HG03565 (cell line): Measurements from ENCODE around the gene CA14.
A peak's percentile ranks its signal among the peaks of the same experiment; 100 is the strongest.
"Not testable (repeated sequence)": the region's sequence is repeated elsewhere in the genome, so short reads cannot be mapped to it uniquely, and the experiment has no call there.

Source experiments
- ATAC-seq: cut with Tn5 transposase; IDR thresholded peaks from one replicate; pipeline ENCODE4 v1.9.1; 2021; ENCODE audit warnings: mild to moderate bottlenecking, moderate library complexity; ENCODE audit not compliant: unreplicated experiment

The CA14 gene

DNA sequence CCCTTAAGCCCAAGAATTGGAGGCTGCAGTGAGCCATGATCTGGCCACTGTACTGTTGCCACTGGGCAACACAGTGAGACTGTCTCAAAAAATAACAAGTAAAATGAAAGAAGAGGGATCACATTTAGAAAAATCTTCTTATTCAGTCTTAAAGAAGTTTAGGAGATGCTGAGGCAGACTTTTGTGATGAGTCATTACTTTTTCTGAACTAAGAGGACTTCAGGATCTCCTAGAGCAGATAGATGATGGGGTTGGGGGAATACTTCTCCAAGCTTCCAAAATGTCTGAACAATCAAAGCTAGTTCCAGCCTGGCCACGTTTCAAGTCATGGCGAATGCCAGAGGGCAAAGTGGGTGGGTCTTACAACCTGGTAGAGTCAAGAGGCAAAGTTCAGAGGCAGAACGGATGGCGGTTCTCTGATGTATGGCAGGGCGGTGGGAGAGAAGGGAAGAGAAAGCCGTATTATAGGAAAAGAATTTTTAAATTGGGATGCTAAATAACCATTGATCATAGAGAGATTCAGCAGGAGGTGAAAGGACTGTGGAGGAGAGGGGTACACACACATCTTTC, 22.6 kb downstream of the CA14 start:
- no peak for ATAC-seq

DNA sequence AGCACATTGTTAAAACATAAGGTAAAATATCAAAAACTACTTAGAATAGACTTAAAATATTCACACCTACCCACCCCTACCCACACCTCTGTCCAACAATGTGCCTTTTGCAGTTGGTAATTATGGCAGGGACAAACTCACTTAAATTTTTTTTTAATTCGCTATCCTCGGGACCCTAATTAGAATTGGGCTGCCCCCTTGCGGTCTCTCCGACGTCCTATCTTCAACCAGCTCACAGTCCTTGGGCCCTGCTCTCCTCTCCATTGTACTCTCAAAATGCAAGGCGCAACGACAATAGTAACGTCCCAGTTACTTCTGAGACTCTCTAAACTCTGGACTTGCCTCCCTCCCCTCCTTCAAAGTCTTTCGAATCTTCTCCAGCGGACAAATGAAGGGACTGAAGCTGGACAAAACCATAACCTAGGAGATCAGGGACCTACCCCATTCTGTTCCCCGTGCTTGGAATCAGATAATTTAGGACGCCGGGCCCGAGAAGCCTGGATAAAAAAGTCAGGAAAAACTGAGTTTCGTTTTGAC, 23.7 kb downstream of the CA14 start:
- no peak for ATAC-seq

DNA sequence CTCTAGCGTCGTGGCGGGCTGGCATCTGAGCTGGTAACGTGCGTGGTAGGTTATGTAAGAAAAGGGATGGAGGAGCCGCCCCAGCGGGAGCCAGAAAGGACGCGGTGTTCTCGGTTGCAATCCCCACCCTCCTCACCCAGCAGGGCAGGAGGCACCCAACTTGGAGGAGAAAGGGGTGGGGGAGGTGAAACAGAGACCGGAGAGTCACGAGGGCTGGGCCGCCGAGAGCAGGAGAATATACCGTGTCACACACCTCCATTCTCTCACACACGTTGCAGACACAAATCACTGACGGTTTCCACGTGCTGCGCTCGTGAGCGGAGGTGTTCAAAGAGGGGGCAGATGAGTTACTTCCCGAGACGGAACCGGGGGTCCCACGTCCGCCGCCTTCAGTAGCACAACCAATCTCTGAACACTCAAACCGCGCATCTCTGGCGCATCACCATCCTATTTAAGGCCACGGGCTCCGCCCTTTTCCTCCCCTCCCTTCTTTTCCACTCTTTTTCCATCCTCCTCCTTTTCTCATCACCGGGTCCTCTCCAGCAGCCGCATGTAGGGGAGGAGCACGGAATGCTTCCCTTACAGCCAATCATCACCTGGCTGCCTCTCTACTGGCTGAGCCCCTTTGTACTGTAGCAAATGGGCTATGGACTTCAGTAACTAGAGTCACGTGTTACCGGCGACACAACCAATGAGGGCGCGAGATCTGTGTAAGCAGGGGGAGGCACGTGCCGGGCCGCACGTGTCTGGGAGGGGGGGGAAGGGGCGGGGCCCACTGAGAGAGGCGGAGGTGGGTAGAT, 24.4 kb downstream of the CA14 start, which contains the start of gene CIART:
Gene CIART, plus strand, starts transcription at position 797 of the 800 bp plus-strand sequence. CDS start 714 bp downstream, outside the sequence.
- ATAC-seq, result peak; percentile 57

DNA sequence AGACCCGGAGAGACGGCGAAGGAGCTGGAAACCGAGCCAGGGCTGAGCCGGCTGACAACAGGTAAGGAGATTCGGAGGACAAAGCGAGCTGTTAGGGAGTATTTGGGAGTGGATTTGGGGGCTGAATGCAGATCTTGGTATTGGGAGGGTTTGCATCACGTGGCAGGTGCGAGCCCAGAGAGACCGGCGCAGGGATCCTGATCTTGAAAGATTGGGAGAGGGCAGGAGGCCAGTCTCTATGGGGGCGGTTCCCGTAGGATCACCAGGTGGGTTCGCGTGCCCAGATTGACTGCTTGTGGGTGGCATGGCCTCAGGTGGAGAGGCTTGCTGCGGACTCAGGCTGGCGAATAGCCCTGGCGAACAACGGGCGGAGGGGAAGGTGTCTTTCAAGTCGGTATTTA, 25.0 kb downstream of the CA14 start:
- no peak for ATAC-seq

DNA sequence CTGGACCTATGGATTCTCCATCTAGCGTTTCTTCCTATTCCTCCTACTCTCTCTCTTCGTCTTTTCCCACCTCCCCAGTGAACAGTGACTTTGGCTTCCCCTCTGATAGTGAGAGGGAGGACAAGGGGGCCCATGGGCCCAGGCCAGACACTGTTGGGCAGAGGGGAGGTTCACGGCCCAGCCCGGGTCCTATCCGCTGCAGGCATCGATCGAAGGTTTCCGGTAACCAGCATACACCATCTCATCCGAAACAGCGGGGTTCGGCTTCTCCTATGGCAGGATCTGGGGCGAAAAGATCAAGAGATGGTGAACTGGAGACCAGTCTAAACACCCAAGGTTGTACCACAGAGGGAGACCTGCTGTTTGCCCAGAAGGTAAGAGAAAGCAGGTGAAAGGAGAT, 25.7 kb downstream of the CA14 start:
- ATAC-seq, result no peak

DNA sequence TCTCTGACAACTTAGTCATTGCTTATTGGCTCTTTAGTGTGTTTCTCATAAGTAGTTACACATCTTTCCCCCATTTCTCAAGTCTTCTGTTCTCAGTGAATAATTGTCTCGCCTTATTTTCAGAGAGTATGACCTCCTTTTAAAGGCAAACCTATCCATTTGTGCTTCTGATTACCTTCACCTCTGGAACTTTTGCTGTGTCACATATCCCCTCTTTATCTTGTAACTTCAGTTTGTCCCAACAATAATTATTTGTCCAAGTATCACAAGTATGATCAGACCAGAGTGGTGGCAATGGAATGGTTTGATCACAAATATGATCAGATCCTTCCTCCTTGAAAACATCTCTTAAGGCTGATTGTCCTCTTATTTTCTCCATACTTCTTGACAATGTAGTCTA, 30.8 kb downstream of the CA14 start:
- ATAC-seq, result no peak

DNA sequence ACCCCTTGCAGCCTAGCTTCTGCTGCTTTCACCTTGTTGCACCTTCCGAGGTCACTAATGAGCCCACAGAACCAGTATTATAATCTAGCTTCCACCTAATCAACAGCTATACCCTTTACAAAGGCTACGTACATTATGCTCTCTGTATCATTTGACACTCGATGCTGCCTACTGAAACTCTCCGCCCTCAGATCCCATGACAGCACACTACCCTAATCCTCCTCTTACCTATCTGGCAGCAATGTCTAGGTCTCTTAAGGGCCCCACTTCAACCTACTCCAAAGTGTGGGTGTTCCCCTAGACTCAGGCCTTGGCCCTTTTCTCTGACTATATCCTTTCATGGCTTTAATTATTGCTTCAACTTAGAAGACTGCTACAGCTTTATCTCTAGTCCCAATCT, 31.2 kb downstream of the CA14 start:
- no peak for ATAC-seq

DNA sequence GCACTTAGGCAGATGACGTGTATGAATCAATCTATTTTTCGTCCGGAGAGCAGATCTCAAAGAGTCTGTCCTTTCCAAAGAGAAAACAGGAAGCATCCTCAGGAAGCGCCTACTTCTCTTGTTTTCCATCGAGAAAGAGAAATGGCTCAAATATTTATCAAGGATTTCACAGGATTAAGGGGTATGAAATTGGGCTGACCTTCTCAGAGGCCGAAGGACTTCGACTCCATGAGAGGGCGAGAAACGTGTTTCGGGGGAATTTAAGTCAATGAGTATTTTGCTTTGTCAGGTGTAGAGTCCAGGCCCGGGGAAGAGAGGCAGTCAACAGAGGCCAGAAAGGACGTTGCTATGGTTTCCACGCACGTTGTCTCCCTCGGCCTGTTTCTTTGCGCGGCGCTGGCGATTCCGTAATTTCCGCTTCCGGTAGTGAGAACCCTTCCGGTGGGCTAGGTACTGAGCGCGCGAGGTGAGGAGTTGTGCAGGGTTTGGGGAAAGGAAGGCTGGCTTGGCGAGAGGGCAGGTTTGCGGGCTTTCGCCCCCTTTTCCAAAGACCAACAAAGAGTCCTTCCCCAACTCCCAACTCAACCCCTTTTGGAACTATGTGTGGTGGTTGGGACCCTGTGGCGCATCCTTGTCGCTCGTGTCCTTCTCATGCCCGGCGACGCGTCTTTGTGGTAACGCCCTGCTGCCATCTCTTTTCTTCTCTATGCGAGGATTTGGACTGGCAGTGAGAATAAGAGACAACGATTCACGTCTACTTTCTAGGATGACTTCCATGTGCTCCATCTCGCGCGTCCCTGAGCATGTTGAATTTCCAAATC, 36.1 kb downstream of the CA14 start, which contains the start of gene MRPS21:
Gene MRPS21, plus strand, starts transcription at position 429 of the 821 bp plus-strand sequence. CDS start 506 bp downstream, outside the sequence.
- peak; percentile 91 for ATAC-seq

DNA sequence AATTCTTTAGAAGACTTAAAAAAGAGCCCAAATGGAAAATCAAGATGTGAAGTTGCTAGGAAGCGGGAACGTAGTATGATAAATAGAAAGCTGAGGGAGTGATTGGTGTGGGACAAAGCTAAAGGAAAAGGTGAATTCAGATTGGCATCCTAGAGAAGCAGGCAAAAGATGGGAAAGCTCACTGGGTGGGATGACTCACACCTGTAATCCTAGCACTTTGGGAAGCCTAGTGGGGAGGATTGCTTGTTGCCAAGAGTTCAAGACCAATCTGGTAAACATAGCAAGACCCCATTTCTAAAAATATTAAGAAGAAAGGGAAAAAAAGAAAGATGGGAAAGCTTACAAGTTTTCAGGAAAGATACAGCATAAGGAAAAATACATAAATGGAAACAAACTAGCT, 37.9 kb downstream of the CA14 start:
- no peak for ATAC-seq

DNA sequence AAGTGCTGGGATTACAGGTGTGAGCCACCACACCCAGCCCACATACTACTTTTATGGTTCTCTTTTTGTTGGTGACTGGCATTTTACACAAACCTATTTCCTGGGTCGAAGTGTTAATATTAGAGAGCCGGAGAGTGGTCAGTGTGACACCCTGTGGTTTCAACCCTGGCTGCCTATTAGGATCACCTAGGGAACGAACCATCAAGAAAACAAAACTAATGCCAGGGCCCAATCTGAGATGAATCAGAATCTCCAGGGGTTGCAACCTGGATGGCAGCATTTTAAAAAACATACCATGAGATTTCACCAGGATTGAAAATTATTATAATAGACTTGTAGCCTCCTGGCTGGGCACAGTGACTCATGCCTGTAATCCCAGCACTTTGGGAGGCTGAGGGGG, 42.1 kb downstream of the CA14 start:
- no peak for ATAC-seq

DNA sequence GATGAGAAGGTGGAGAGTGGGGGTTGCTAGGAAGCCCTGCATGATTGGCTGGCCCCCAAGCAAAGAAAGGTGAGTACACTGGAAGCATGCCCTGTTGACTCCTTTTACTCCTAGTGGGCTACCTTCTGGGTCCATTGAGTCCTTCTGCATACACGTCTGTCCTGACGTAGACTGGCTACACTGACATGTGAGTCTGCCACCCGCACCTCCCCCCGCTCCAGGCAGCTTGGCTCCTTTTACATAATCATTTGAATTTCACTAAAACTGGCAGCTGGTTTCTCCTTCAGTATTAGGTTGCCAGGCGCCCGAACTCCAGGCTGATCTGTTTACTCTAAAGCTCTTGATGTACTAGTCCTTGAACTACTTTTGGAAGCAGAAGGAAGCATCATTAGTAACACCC, 44.8 kb downstream of the CA14 start:
- no peak for ATAC-seq

DNA sequence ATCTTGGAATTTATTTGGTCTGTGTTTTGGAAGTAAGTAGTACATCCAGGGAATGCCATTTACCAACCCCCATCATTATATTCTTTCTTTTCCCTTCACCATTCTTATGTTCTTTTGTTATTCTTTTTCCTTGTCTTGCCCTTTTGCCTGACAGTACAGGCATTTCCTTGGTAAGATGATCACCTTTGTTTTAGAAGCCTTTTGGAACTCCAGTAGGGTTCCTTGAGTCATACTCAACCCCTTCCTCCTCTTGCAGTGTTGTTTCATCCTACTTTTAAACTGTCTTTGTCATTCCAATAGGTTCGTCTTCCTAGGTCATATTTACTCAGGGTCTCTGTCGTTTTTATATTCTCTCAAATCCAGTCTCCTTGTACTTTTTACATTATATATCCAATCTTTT, 45.3 kb downstream of the CA14 start:
- ATAC-seq, result no peak

DNA sequence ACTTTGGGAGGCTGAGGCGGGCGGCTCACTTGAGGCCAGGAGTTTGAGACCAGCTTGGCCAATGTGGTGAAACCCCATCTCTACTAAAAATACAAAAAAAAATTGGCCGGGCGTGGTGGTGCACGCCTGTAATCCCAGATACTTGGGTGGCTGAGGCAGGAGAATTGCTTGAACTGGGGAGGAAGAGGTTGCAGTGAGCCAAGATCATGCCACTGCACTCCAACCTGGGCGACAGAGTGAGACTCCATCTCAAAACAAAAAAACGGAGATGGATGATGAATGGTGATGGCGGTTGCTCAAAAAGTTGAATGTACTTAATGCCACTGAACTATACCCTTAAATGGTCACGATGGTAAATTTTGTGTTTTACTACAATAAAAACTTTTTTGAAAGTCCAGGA, 51.0 kb downstream of the CA14 start:
- not testable (repeated sequence) for ATAC-seq

DNA sequence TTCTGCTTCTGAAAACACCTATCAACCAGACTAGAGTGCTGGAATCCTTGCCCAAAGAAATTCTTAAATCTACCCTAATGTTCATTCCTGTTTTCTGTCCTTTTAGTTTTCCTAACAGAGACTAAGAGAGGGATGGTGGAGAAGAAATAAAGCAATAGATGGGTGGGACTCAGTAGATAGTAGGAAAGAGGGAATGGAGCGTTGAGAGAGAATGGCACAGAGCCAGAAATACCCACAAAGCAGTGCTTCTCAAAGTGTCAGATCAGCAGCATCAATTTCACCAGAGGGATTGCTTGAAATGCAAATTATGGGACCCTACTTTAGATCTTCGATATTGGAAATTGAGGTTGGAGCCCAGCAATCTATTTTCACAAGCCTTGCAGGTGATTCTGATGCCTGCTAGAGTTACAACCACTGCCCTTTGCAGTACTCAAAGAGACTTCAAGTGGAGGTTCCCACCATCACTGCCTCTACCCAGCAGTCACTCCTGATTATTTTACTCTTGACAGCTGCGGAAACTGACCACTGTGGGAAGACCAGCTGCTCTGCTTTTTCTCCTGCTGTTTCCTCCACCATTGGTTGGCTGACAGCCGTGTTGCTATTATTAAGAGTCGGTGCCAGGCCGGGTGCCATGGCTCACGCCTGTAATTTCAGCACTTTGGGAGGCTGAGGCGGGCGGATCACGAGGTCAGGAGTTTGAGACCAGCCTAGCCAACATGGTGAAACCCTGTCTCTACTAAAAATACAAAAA, 52.4 kb downstream of the CA14 start:
- ATAC-seq, result no peak

DNA sequence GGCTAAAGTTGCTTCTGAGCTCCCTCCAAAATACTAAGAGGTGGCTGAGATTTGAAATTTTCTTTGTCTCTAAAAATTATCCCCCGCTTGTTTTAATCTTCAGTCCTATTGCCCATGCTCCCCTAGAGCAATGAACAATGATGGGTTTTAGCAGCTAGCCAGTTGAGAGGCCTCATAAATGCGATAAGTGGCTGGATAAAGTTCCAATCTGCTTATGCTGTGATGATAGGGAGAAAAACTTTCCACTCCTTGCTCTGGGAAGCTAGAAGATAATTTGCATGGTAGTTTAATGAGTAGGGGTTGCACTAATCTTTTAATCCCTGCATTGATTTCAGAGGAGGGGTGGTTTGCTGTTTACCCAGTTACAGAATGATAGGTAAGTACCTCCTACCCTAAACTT, 54.2 kb downstream of the CA14 start:
- ATAC-seq, result no peak
